OCI-LY1 (cell line): ENCODE results near the gene TMEM204.

ENCODE experiments used
- CTCF ChIP-seq: fragments of 200-600 bp; sonication (generic), shearing (Covaris generic); IDR thresholded peaks from 2 replicates; pipeline ENCODE4 v1.5.1; 2017; ENCODE audit warnings: mild to moderate bottlenecking, antibody characterized with exemption, low read length, moderate library complexity, mixed read lengths
- EZH2 ChIP-seq: fragments of 200-600 bp; sonication (generic), shearing (Covaris generic); IDR thresholded peaks from 2 replicates; pipeline ENCODE4 v1.8.0; 2017; ENCODE audit warnings: borderline replicate concordance, mixed run types, mild to moderate bottlenecking, antibody characterized with exemption, low read length, moderate library complexity, mixed read lengths

GRCh38 chr16:1557576-1557975 lies 24.1 kb downstream of the TMEM204 start:
- no peak for TF ChIP-seq CTCF
- no peak for TF ChIP-seq EZH2
